Neural cell (in vitro differentiated cells): ENCODE results near the gene GPC2. TPM values are rescaled to one million over a fixed set of nuclear protein-coding genes. Genes with fewer than 3 reads are reported as not detected.

Experiments used
- H2AFZ ChIP-seq: fragments of 200-600, 300-800 bp; sonication (generic), shearing (Covaris generic); 2 replicates; pipeline ENCODE4 v1.6.0; 2014; ENCODE audit warnings: low read depth, mild to moderate bottlenecking, antibody characterized with exemption, low read length, moderate library complexity
- H3F3A ChIP-seq: fragments of 200-600 bp; shearing (Covaris generic); 2 replicates; pipeline ENCODE4 v1.6.1; 2016; ENCODE audit warnings: mild to moderate bottlenecking, moderate library complexity, mixed read lengths, antibody characterized with exemption, low read length; ENCODE audit not compliant: insufficient read depth, poor library complexity, severe bottlenecking
- H3K27ac ChIP-seq: fragments of 200-600, 300-800 bp; sonication (generic), shearing (Covaris generic); 2 replicates; pipeline ENCODE4 v1.5.1; 2014; ENCODE audit warnings: mild to moderate bottlenecking, low read length, moderate library complexity
- H3K27me3 ChIP-seq: fragments of 300-800, 200-600 bp; sonication (generic), shearing (Covaris generic); 2 replicates; pipeline ENCODE4 v1.6.0; 2014; ENCODE audit warnings: mild to moderate bottlenecking, low read depth, low read length, moderate library complexity; ENCODE audit not compliant: insufficient read depth
- H3K36me3 ChIP-seq: fragments of 300-800, 200-600 bp; sonication (generic), shearing (Covaris generic); 2 replicates; pipeline ENCODE4 v1.5.1; 2014; ENCODE audit warnings: mild to moderate bottlenecking, antibody characterized with exemption, low read length, moderate library complexity; ENCODE audit not compliant: insufficient read depth
- H3K4me2 ChIP-seq: fragments of 300-800, 200-600 bp; sonication (generic), shearing (Covaris generic); 2 replicates; pipeline ENCODE4 v1.6.0; 2014; ENCODE audit warnings: mild to moderate bottlenecking, low read length
- H3K4me3 ChIP-seq: fragments of 300-800, 200-600 bp; sonication (generic), shearing (Covaris generic); 2 replicates; pipeline ENCODE4 v1.5.1; 2014; ENCODE audit warnings: mild to moderate bottlenecking, low read length, moderate library complexity
- H3K79me2 ChIP-seq: fragments of 200-600 bp; shearing (Covaris generic); replicated peaks from 2 replicates; pipeline ENCODE4 v1.6.0; 2014; ENCODE audit warnings: mild to moderate bottlenecking, low read length, moderate library complexity; ENCODE audit not compliant: insufficient read depth
- H3K9ac ChIP-seq: fragments of 300-800, 200-600 bp; sonication (generic), shearing (Covaris generic); 2 replicates; pipeline ENCODE4 v1.6.1; 2016; ENCODE audit warnings: mild to moderate bottlenecking, low read length, mixed read lengths
- H3K9me2 ChIP-seq: fragments of 200-600 bp; shearing (Covaris generic); 2 replicates; pipeline ENCODE4 v1.6.1; 2016; ENCODE audit warnings: mild to moderate bottlenecking, low read length, mixed read lengths; ENCODE audit not compliant: insufficient read depth
- H3K9me3 ChIP-seq: fragments of 200-600, 300-800 bp; sonication (generic), shearing (Covaris generic); 2 replicates; pipeline ENCODE4 v1.6.1; 2016; ENCODE audit warnings: mild to moderate bottlenecking, mixed run types, low read length, moderate library complexity, mixed read lengths
- H4K20me1 ChIP-seq: fragments of 200-600 bp; shearing (Covaris generic); 2 replicates; pipeline ENCODE4 v1.6.1; 2016; ENCODE audit warnings: mild to moderate bottlenecking, mixed run types; ENCODE audit not compliant: insufficient read depth
- EP300 ChIP-seq: fragments of 450-650 bp; conservative IDR thresholded peaks from 2 replicates; pipeline ENCODE4 v1.6.1; 2014; ENCODE audit warnings: antibody characterized with exemption, mild to moderate bottlenecking, moderate library complexity; ENCODE audit not compliant: poor library complexity, severe bottlenecking
- EZH2 ChIP-seq: fragments of 200-600, 300-800 bp; shearing (Covaris generic), sonication (generic); IDR thresholded peaks from 2 replicates; pipeline ENCODE4 v1.6.1; 2014; ENCODE audit warnings: antibody characterized with exemption, low read length, borderline replicate concordance, mild to moderate bottlenecking; ENCODE audit not compliant: insufficient read depth, poor library complexity, severe bottlenecking
- MXI1 ChIP-seq: fragments of 450-650 bp; conservative IDR thresholded peaks from 2 replicates; pipeline ENCODE4 v1.6.1; 2014; ENCODE audit warnings: antibody characterized with exemption, mild to moderate bottlenecking; ENCODE audit not compliant: poor library complexity, severe bottlenecking
- POLR2AphosphoS5 ChIP-seq: IDR thresholded peaks from 2 replicates; pipeline ENCODE4 v1.6.1; 2012
- RAD21 ChIP-seq: fragments of 450-650 bp; conservative IDR thresholded peaks from 2 replicates; pipeline ENCODE4 v1.6.1; 2014; ENCODE audit warnings: antibody characterized with exemption, mild to moderate bottlenecking, moderate library complexity
- SMC3 ChIP-seq: fragments of 450-650 bp; conservative IDR thresholded peaks from 2 replicates; pipeline ENCODE4 v1.6.1; 2014; ENCODE audit warnings: antibody characterized with exemption, mild to moderate bottlenecking, moderate library complexity; ENCODE audit not compliant: poor library complexity
- TAF1 ChIP-seq: IDR thresholded peaks from 2 replicates; pipeline ENCODE4 v1.6.1; 2012; ENCODE audit warnings: low read depth
- polyA plus RNA-seq: library from polyadenylated mRNA; depleted of rRNA; stranded (reverse); fragments of >200 nt; gene quantifications from 2 replicates; pipeline ENCODE4 v1.2.3, GENCODE V29; 2014
- TF ChIP-seq, protein P1 (sequence below): fragments of 450-650 bp; IDR thresholded peaks from 2 replicates; pipeline ENCODE4 v1.5.1; 2014; ENCODE audit warnings: antibody characterized with exemption, mild to moderate bottlenecking, moderate library complexity; ENCODE audit not compliant: poor library complexity, severe bottlenecking
- TF ChIP-seq, protein P2 (sequence below): IDR thresholded peaks from 2 replicates; pipeline ENCODE4 v1.6.1; 2012; ENCODE audit warnings: borderline replicate concordance

GPC2 gene
- polyA plus RNA-seq, 1 donor from 2014 or later, result 506 TPM

- Histone ChIP-seq H3K4me3 (no peak overlapping the region), H3K9ac (no peak overlapping the region), H3K36me3 (no peaks in the 10 kb centered on the region), H3K27me3 (no peaks in the 10 kb centered on the region), H3F3A (no peaks in the 10 kb centered on the region), H2AFZ (no peak overlapping the region), H3K9me2 (no peaks in the 10 kb centered on the region), H3K9me3 (no peaks in the 10 kb centered on the region), H3K79me2 (peaks cover 14% of the 10 kb centered on the region), H3K4me2 (no peak overlapping the region), H3K27ac (no peak overlapping the region), H4K20me1 (no peaks in the 10 kb centered on the region)
- TF ChIP-seq TAF1, result no peak
- TF ChIP-seq EZH2, result no peak
- no peak for TF ChIP-seq EP300
- TF ChIP-seq MXI1, result no peak
- TF ChIP-seq POLR2AphosphoS5, result no peak
- TF ChIP-seq SMC3, result no peak
- TF ChIP-seq, protein P1, sequence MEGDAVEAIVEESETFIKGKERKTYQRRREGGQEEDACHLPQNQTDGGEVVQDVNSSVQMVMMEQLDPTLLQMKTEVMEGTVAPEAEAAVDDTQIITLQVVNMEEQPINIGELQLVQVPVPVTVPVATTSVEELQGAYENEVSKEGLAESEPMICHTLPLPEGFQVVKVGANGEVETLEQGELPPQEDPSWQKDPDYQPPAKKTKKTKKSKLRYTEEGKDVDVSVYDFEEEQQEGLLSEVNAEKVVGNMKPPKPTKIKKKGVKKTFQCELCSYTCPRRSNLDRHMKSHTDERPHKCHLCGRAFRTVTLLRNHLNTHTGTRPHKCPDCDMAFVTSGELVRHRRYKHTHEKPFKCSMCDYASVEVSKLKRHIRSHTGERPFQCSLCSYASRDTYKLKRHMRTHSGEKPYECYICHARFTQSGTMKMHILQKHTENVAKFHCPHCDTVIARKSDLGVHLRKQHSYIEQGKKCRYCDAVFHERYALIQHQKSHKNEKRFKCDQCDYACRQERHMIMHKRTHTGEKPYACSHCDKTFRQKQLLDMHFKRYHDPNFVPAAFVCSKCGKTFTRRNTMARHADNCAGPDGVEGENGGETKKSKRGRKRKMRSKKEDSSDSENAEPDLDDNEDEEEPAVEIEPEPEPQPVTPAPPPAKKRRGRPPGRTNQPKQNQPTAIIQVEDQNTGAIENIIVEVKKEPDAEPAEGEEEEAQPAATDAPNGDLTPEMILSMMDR, result no peak
- TF ChIP-seq, protein P2, sequence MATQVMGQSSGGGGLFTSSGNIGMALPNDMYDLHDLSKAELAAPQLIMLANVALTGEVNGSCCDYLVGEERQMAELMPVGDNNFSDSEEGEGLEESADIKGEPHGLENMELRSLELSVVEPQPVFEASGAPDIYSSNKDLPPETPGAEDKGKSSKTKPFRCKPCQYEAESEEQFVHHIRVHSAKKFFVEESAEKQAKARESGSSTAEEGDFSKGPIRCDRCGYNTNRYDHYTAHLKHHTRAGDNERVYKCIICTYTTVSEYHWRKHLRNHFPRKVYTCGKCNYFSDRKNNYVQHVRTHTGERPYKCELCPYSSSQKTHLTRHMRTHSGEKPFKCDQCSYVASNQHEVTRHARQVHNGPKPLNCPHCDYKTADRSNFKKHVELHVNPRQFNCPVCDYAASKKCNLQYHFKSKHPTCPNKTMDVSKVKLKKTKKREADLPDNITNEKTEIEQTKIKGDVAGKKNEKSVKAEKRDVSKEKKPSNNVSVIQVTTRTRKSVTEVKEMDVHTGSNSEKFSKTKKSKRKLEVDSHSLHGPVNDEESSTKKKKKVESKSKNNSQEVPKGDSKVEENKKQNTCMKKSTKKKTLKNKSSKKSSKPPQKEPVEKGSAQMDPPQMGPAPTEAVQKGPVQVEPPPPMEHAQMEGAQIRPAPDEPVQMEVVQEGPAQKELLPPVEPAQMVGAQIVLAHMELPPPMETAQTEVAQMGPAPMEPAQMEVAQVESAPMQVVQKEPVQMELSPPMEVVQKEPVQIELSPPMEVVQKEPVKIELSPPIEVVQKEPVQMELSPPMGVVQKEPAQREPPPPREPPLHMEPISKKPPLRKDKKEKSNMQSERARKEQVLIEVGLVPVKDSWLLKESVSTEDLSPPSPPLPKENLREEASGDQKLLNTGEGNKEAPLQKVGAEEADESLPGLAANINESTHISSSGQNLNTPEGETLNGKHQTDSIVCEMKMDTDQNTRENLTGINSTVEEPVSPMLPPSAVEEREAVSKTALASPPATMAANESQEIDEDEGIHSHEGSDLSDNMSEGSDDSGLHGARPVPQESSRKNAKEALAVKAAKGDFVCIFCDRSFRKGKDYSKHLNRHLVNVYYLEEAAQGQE, result no peak
- TF ChIP-seq RAD21, result no peak
Observed at GRCh38 chr7:100153708-100154535, 23.3 kb downstream of the GPC2 start.

- no peaks in the 10 kb centered on the region for H3K36me3 ChIP-seq
Observed at GRCh38 chr7:100152937-100153666, 24.1 kb downstream of the GPC2 start.

More at GRCh38 chr7:100152937-100153666, 24.1 kb downstream of the GPC2 start:
- Histone ChIP-seq H3F3A (no peaks in the 10 kb centered on the region), H3K4me2 (no peak overlapping the region), H3K9me3 (no peaks in the 10 kb centered on the region), H3K27me3 (no peaks in the 10 kb centered on the region), H4K20me1 (no peaks in the 10 kb centered on the region), H3K4me3 (no peak overlapping the region), H3K9ac (no peak overlapping the region), H2AFZ (no peak overlapping the region), H3K9me2 (no peaks in the 10 kb centered on the region), H3K79me2 (peaks cover 14% of the 10 kb centered on the region), H3K27ac (no peak overlapping the region)
- TF ChIP-seq EP300 (no peak), TAF1 (no peak), MXI1 (no peak), SMC3 (no peak), POLR2AphosphoS5 (no peak), EZH2 (no peak), RAD21 (no peak)
- TF ChIP-seq, protein P2, result no peak
- TF ChIP-seq, protein P1, result no peak
